OCI-LY7 (cell line): ENCODE results near the gene YIPF1. TPM values are rescaled to one million over a fixed set of nuclear protein-coding genes. Genes with fewer than 3 reads are reported as not detected.

Source experiments
- BruUV-seq: library from RNA; stranded (reverse); fragments of 400-500 nt; replicated peaks from 2 replicates; lab custom pipeline; 2021; lab: Mats Ljungman, UMichigan
- CTCF ChIA-PET: fragments of 300-600 bp; sonication (Branson Sonifier 250); formaldehyde crosslinking; loops from one replicate; lab custom pipeline; 2022; ENCODE audit warnings: antibody characterized with exemption; ENCODE audit not compliant: unreplicated experiment; lab: Charles Lee
- POLR2A ChIA-PET: fragments of 300-600 bp; sonication (Branson Sonifier 250); formaldehyde crosslinking; loops from one replicate; lab custom pipeline; 2022; ENCODE audit warnings: antibody characterized with exemption; lab: Charles Lee
- DNase-seq: peaks from one replicate; pipeline ENCODE4 v3.0.0-alpha.2; 2015; ENCODE audit warnings: low spot score
- H2AFZ ChIP-seq: fragments of 200-600 bp; sonication (generic), shearing (Covaris generic); 2 replicates; pipeline ENCODE4 v1.6.1; 2014; ENCODE audit warnings: mild to moderate bottlenecking, antibody characterized with exemption, low read length, moderate library complexity
- H3K27ac ChIP-seq: fragments of 200-600 bp; sonication (generic); 2 replicates; pipeline ENCODE4 v1.5.1; 2014; ENCODE audit warnings: mixed run types, low read depth, mild to moderate bottlenecking, moderate library complexity, low read length, inconsistent platforms; ENCODE audit not compliant: poor library complexity, severe bottlenecking
- H3K36me3 ChIP-seq: fragments of 200-600 bp; sonication (generic); 2 replicates; pipeline ENCODE4 v1.6.1; 2014; ENCODE audit warnings: mild to moderate bottlenecking, antibody characterized with exemption, low read length, moderate library complexity, mixed read lengths; ENCODE audit not compliant: insufficient read depth
- H3K4me1 ChIP-seq: fragments of 200-600 bp; sonication (generic); 2 replicates; pipeline ENCODE4 v1.5.1; 2014; ENCODE audit warnings: mild to moderate bottlenecking, low read length; ENCODE audit not compliant: insufficient read depth, poor library complexity, severe bottlenecking
- H3K4me2 ChIP-seq: fragments of 200-600 bp; sonication (generic); 2 replicates; pipeline ENCODE4 v1.6.1; 2014; ENCODE audit warnings: mild to moderate bottlenecking, low read length
- H3K4me3 ChIP-seq: fragments of 200-600 bp; sonication (generic); 2 replicates; pipeline ENCODE4 v1.5.1; 2014; ENCODE audit warnings: mild to moderate bottlenecking, low read depth, low read length; ENCODE audit not compliant: poor library complexity, severe bottlenecking
- H3K79me2 ChIP-seq: fragments of 200-600 bp; sonication (generic); 2 replicates; pipeline ENCODE4 v1.6.1; 2016; ENCODE audit warnings: low read depth, mild to moderate bottlenecking, low read length, moderate library complexity, mixed read lengths; ENCODE audit not compliant: insufficient read depth
- H3K9me2 ChIP-seq: fragments of 200-600 bp; sonication (generic); 2 replicates; pipeline ENCODE4 v1.6.1; 2016; ENCODE audit warnings: mild to moderate bottlenecking, low read length, mixed read lengths; ENCODE audit not compliant: insufficient read depth
- H3K9me3 ChIP-seq: fragments of 200-600 bp; sonication (generic); 2 replicates; pipeline ENCODE4 v1.6.1; 2014; ENCODE audit warnings: mild to moderate bottlenecking, mixed run types, low read length, mixed read lengths
- H4K20me1 ChIP-seq: fragments of 200-600 bp; sonication (generic); 2 replicates; pipeline ENCODE4 v1.6.1; 2014; ENCODE audit warnings: mild to moderate bottlenecking, antibody characterized with exemption, low read length, moderate library complexity, mixed read lengths; ENCODE audit not compliant: insufficient read depth
- EZH2phosphoT487 ChIP-seq: fragments of 200-600 bp; sonication (generic); IDR thresholded peaks from 2 replicates; pipeline ENCODE4 v1.6.1; 2018; ENCODE audit warnings: low read depth, borderline replicate concordance, mild to moderate bottlenecking, mixed run types, antibody characterized with exemption, low read length, moderate library complexity, mixed read lengths
- intact Hi-C: fragments of 100-400 bp; cut with micrococcal nuclease; formaldehyde crosslinking; loops from one replicate; pipeline ENCODE4 v1.10.0; 2022; ENCODE audit not compliant: unreplicated experiment
- total RNA-seq, 2 experiments: library from RNA; depleted of rRNA in 1 of 2; stranded (reverse); fragments of >200 nt in 1 of 2; shearing (Covaris generic) in 1 of 2; gene quantifications; 2 replicates each; pipeline ENCODE4 v1.2.3, GENCODE V29; 2014 to 2022
- TF ChIP-seq, protein P1 (sequence below): fragments of 200-600 bp; sonication (generic); conservative IDR thresholded peaks from 2 replicates; pipeline ENCODE4 v1.5.1; 2014; ENCODE audit warnings: mild to moderate bottlenecking, antibody characterized with exemption, low read length, moderate library complexity, mixed read lengths

Gene YIPF1
- total RNA-seq, 2 experiments from 2014 or later: 15.0 to 16.7 TPM

DNA sequence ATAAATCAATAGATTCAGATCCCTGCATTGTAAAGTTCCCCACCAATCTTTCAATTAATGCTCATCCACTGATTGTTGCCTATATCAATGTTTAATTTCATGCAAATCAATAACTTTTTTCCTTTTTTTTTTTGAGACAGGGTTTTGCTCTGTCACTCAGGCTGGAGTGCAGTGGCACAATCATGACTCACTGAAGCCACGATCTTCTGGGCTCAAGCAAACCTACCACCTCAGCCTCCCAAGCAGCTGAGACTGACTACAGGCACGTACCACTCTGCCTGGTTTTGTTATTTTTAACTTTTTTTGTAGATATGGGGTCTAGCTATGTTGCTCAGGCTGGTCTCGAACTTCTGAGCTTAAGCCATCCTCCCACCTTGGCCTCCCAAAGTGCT, 30.1 kb upstream of the YIPF1 start:
- ChIA-PET POLR2A (no interaction called here), CTCF (no interaction called here)
- H3K4me3 ChIP-seq: no peak overlapping the region
- H3K36me3 ChIP-seq: peaks cover 34% of the 10 kb centered on the region
- H3K79me2 ChIP-seq: no peaks in the 10 kb centered on the region
- intact Hi-C loops: no loop called here
- H3K27ac ChIP-seq: no peak overlapping the region
- H4K20me1 ChIP-seq: no peaks in the 10 kb centered on the region
- H3K4me1 ChIP-seq: no peaks in the 10 kb centered on the region
- no peaks in the 10 kb centered on the region for H3K9me3 ChIP-seq
- no TSS peak for BruUV-seq
- TF ChIP-seq, protein P1, sequence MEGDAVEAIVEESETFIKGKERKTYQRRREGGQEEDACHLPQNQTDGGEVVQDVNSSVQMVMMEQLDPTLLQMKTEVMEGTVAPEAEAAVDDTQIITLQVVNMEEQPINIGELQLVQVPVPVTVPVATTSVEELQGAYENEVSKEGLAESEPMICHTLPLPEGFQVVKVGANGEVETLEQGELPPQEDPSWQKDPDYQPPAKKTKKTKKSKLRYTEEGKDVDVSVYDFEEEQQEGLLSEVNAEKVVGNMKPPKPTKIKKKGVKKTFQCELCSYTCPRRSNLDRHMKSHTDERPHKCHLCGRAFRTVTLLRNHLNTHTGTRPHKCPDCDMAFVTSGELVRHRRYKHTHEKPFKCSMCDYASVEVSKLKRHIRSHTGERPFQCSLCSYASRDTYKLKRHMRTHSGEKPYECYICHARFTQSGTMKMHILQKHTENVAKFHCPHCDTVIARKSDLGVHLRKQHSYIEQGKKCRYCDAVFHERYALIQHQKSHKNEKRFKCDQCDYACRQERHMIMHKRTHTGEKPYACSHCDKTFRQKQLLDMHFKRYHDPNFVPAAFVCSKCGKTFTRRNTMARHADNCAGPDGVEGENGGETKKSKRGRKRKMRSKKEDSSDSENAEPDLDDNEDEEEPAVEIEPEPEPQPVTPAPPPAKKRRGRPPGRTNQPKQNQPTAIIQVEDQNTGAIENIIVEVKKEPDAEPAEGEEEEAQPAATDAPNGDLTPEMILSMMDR: no peak
- TF ChIP-seq EZH2phosphoT487: no peak
- H2AFZ ChIP-seq: no peak overlapping the region
- no peak overlapping the region for H3K4me2 ChIP-seq
- DNase-seq: no peak
- no peaks in the 10 kb centered on the region for H3K9me2 ChIP-seq

- BruUV-seq: no TSS peak
- DNase-seq: no peak
- CTCF ChIA-PET: no interaction called here
- no peak for TF ChIP-seq EZH2phosphoT487
- TF ChIP-seq, protein P1: no peak
- H3K36me3 ChIP-seq: peaks cover 34% of the 10 kb centered on the region
- no peak overlapping the region for H3K27ac ChIP-seq
- no peaks in the 10 kb centered on the region for H3K9me3 ChIP-seq
- H2AFZ ChIP-seq: no peak overlapping the region
- H3K79me2 ChIP-seq: no peaks in the 10 kb centered on the region
- H3K4me3 ChIP-seq: no peak overlapping the region
- H3K4me2 ChIP-seq: no peak overlapping the region
- H3K9me2 ChIP-seq: no peaks in the 10 kb centered on the region
- no peaks in the 10 kb centered on the region for H3K4me1 ChIP-seq
- intact Hi-C loops: no loop called here
- no peaks in the 10 kb centered on the region for H4K20me1 ChIP-seq
- POLR2A ChIA-PET: interaction anchor here (0.6 to 1.0 kb wide), 2 partner anchors 16 to 18 kb away, joined by 3 read pairs; no protein-coding TSS in a partner anchor
These were observed 28.7 kb upstream of the YIPF1 start for GRCh38 chr1:53918343-53918742.

- Histone ChIP-seq H3K4me1 (no peaks in the 10 kb centered on the region), H3K27ac (no peak overlapping the region), H3K36me3 (peaks cover 3% of the 10 kb centered on the region; the same call in 1 of the 2 replicates), H3K4me3 (no peak overlapping the region), H3K79me2 (no peaks in the 10 kb centered on the region), H4K20me1 (no peaks in the 10 kb centered on the region), H3K9me2 (no peaks in the 10 kb centered on the region), H2AFZ (no peak overlapping the region), H3K4me2 (no peak overlapping the region), H3K9me3 (no peaks in the 10 kb centered on the region)
- BruUV-seq: no TSS peak
- DNase-seq: no peak
- CTCF ChIA-PET: interaction anchor here (0.6 to 1.1 kb wide), 2 partner anchors 13 to 33 kb away, joined by 3 read pairs; partner anchors contain the start of gene LRRC42
- POLR2A ChIA-PET: interaction anchor here (0.6 to 1.6 kb wide), 4 partner anchors 10 to 402 kb away, joined by 3 to 7 read pairs (median 4); no protein-coding TSS in a partner anchor
- intact Hi-C loops: no loop called here
- TF ChIP-seq EZH2phosphoT487: no peak
- TF ChIP-seq, protein P1: no peak
These were observed 23.9 kb upstream of the YIPF1 start for GRCh38 chr1:53913352-53914033.
